Body of pancreas (tissue), 4 donors: ENCODE data around the gene ADAP2. TPM values are rescaled to one million over a fixed set of nuclear protein-coding genes. Genes with fewer than 3 reads are reported as not detected.

ENCODE experiments used
- ATAC-seq: fragments of 150-250 bp; one replicate; pipeline ENCODE4 v1.9.1; 2016
- DNase-seq, 4 donors: peaks; one replicate each; pipeline ENCODE4 v3.0.0-alpha.2; 2019
- H3K27ac ChIP-seq, 4 donors: fragments of 200-600 bp; sonication (generic); 1 replicate in 3 of 4; 2 replicates in 1 of 4; pipeline versions ENCODE4 v1.5.1 to v1.6.1; 2016 to 2019; ENCODE audit warnings: mild to moderate bottlenecking in 1 of 4, mixed read lengths in 1 of 4, moderate library complexity in 1 of 4
- H3K27me3 ChIP-seq, 2 donors: fragments of 200-600 bp; sonication (generic); one replicate each; pipeline ENCODE4 v1.6.0; 2016; ENCODE audit warnings: mild to moderate bottlenecking in 1 of 2
- H3K36me3 ChIP-seq, 2 donors: fragments of 200-600 bp; sonication (generic); replicated peaks in 1 of 2; 2 replicates each; pipeline ENCODE4 v1.5.1; 2016; ENCODE audit warnings: low read depth in 2 of 2; ENCODE audit not compliant: insufficient read depth in 1 of 2
- H3K4me1 ChIP-seq: fragments of 200-600 bp; sonication (generic); one replicate; pipeline ENCODE4 v1.6.0; 2016
- H3K4me3 ChIP-seq, 2 donors: fragments of 200-600 bp; sonication (generic); 1 replicate in 1 of 2; 2 replicates in 1 of 2; pipeline ENCODE4 v1.5.1; 2016 to 2019
- H3K9me3 ChIP-seq, 3 donors: fragments of 200-600 bp; sonication (generic); 1 replicate in 2 of 3; 2 replicates in 1 of 3; pipeline ENCODE4 v1.5.1; 2016
- CTCF ChIP-seq, 7 experiments: fragments of 450-650 bp in 4 of 7; fragments of 200-600 bp in 3 of 7; sonication (generic) in 3 of 7; IDR thresholded peaks; one replicate each; pipeline ENCODE4 v1.5.1; 2016 to 2019; ENCODE audit warnings: antibody characterized with exemption in 7 of 7
- POLR2A ChIP-seq, 3 donors: fragments of 450-650 bp; IDR thresholded peaks; one replicate each; pipeline ENCODE4 v1.6.1; 2016; ENCODE audit warnings: antibody characterized with exemption in 3 of 3, mild to moderate bottlenecking in 2 of 3
- WGBS, 2 donors: methylation state at CpG; one replicate each; pipeline ENCODE4 v1.1.5; 2017; 5-methylcytosine and 5-hydroxymethylcytosine counted together
- intact Hi-C: fragments of 100-400 bp; cut with DNase I; formaldehyde crosslinking; loops from one replicate; pipeline ENCODE4 v1.15.1; 2023
- total RNA-seq, 2 donors: library from RNA; depleted of rRNA; stranded (reverse); fragments of >200 nt; gene quantifications; one replicate each; pipeline ENCODE4 v1.1.0, GENCODE V29; 2016

ADAP2 gene
- total RNA-seq, 2 donors from 2014 or later: 13.7 to 14.8 TPM

- ATAC-seq (no peak), DNase-seq (no peak)
- TF ChIP-seq CTCF (IDR thresholded peaks at IDR 0.05) (no peak), POLR2A (IDR thresholded peaks at IDR 0.05) (no peak)
- H3K4me3 ChIP-seq: no peak overlapping the region
- no peaks in the 10 kb centered on the region for H3K27me3 ChIP-seq
- H3K4me1 ChIP-seq: no peaks in the 10 kb centered on the region
- H3K9me3 ChIP-seq: no peaks in the 10 kb centered on the region
- H3K36me3 ChIP-seq: peaks cover 0 to 5% of the 10 kb centered on the region in 2 donors
- intact Hi-C loops: no loop called here
- 73 to 82% methylated on average over 6 to 8 of the region's 8 CpGs for WGBS, 2 donors
- no peak overlapping the region for H3K27ac ChIP-seq
These were observed 60.1 kb downstream of the ADAP2 start for GRCh38 chr17:30981531-30982519.

- WGBS, 2 donors: 93 to 100% methylated on average over 1 of the region's 1 CpG
- H3K4me1 ChIP-seq: no peaks in the 10 kb centered on the region
These were observed 61.1 kb downstream of the ADAP2 start for GRCh38 chr17:30982855-30983254.

GRCh38 chr17:30990458-30990857 is 68.7 kb downstream of the ADAP2 start:
- no peak overlapping the region for H3K4me3 ChIP-seq
- H3K27ac ChIP-seq: no peak overlapping the region
- intact Hi-C loops: no loop called here
- no peaks in the 10 kb centered on the region for H3K9me3 ChIP-seq
- no peaks in the 10 kb centered on the region for H3K27me3 ChIP-seq
- no peak for ATAC-seq
- TF ChIP-seq CTCF (IDR thresholded peaks at IDR 0.05) (no peak), POLR2A (IDR thresholded peaks at IDR 0.05) (no peak)
- no peak for DNase-seq
- no peaks in the 10 kb centered on the region for H3K4me1 ChIP-seq
- WGBS, 2 donors: 90% methylated on average over 3 of the region's 3 CpGs
- H3K36me3 ChIP-seq: peaks cover 0 to 7% of the 10 kb centered on the region in 2 donors

More at GRCh38 chr17:30982855-30983254, 61.1 kb downstream of the ADAP2 start:
- no peak overlapping the region for H3K4me3 ChIP-seq
- H3K36me3 ChIP-seq: peaks cover 0 to 5% of the 10 kb centered on the region in 2 donors
- DNase-seq: no peak
- no peak overlapping the region for H3K27ac ChIP-seq
- intact Hi-C loops: no loop called here
- no peaks in the 10 kb centered on the region for H3K9me3 ChIP-seq
- TF ChIP-seq POLR2A (IDR thresholded peaks at IDR 0.05) (no peak), CTCF (IDR thresholded peaks at IDR 0.05) (no peak)
- no peaks in the 10 kb centered on the region for H3K27me3 ChIP-seq
- ATAC-seq: no peak

- H3K4me1 ChIP-seq: no peaks in the 10 kb centered on the region
- H3K9me3 ChIP-seq: no peaks in the 10 kb centered on the region
- peaks cover 0 to 10% of the 10 kb centered on the region in 2 donors for H3K36me3 ChIP-seq
- DNase-seq: no peak
- no peaks in the 10 kb centered on the region for H3K27me3 ChIP-seq
- H3K27ac ChIP-seq: no peak overlapping the region
- TF ChIP-seq CTCF (IDR thresholded peaks at IDR 0.05) (no peak), POLR2A (IDR thresholded peaks at IDR 0.05) (no peak)
- no peak overlapping the region for H3K4me3 ChIP-seq
- intact Hi-C loops: no loop called here
- WGBS, 2 donors: 93 to 97% methylated on average over 3 of the region's 3 CpGs
- no peak for ATAC-seq
These were observed 70.8 kb downstream of the ADAP2 start for GRCh38 chr17:30992551-30992950.
